PC-9 (cell line): ENCODE results near the gene MBNL3.

Source experiments
- CTCF ChIP-seq: fragments of 200-600 bp; sonication (generic); conservative IDR thresholded peaks from 2 replicates; pipeline ENCODE4 v1.6.1; 2017; ENCODE audit warnings: mixed run types, antibody characterized with exemption, mild to moderate bottlenecking, moderate library complexity
- EZH2 ChIP-seq: fragments of 200-600 bp; sonication (generic); IDR thresholded peaks from 2 replicates; pipeline ENCODE4 v1.8.0; 2017; ENCODE audit warnings: antibody characterized with exemption, low read depth

GRCh38 chrX:132367984-132368383 lies 120.9 kb downstream of the MBNL3 start:
- TF ChIP-seq CTCF (no peak), EZH2 (no peak)
